ENCODE measurements around the gene ACE.

Gene ACE

GRCh38 chr17:63544467-63545301 is 67.8 kb downstream of the ACE start:
- no peak for TF ChIP-seq POLR2A (IDR thresholded peaks at IDR 0.05; ENCODE audit: low read depth, low read length)
- DNase-seq (ENCODE audit: insufficient read length, low spot score) (no peak), FAIRE-seq (no peak)

DNA sequence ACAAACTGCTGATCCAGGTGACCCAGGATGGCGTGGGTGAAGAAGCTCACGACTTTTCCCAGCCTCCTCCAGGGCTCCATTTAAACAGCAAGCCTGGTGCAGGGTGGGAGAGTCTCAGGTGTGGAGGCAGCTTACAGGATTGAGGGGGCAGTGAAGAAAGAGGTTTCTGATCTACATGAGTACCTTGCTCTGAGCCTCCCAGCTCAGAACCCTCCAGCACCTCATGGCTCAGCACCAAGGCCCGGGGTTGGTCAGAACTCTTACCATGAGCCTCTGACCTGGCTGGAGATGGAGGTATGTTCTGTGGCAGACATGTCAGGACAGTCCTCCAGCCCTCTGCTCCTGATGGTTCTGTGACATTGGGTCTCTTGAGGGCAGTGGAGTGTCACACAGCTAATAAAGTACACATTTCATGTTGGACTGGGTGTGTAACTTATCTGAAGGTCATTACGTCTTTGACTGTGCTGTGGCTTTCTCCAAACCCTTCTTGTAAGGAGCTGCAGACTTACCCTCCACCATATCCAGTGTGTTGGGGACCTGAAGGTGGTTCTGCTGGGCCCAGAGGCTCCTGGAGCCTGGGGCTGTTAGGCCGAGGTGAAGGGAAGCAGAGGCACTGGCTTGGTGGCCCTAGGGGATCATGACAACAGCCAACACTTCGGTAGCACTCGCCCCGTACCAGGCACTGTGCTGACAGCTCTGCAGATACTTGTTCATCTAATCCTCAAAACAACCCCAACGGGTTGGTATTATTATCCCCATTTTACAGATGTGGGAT is 69.6 kb downstream of the ACE start:
- FAIRE-seq, result no peak
- TF ChIP-seq POLR2A (IDR thresholded peaks at IDR 0.05; ENCODE audit: low read depth, low read length), result no peak
- no peak for DNase-seq (ENCODE audit: insufficient read length, low spot score)

GRCh38 chr17:63547083-63547523 is 70.2 kb downstream of the ACE start:
- no peak for TF ChIP-seq POLR2A (IDR thresholded peaks at IDR 0.05; ENCODE audit: low read depth, low read length)
- FAIRE-seq (no peak), DNase-seq (ENCODE audit: insufficient read length, low spot score) (no peak)
